Measurements from ENCODE around the gene CLSTN2. TPM values are rescaled to one million over a fixed set of nuclear protein-coding genes. Genes with fewer than 3 reads are reported as not detected.

Gene CLSTN2
- total RNA-seq, 1 experiment from 2014 or later: 0.68 TPM

GRCh38 chr3:140238646-140239314, 303.8 kb downstream of the CLSTN2 start:
- H3K23ac ChIP-seq (ENCODE audit: insufficient read length, low read depth, low read length): no peak overlapping the region
- no peak overlapping the region for H3K56ac ChIP-seq (ENCODE audit: insufficient read length, low read depth, low read length)
- H4K91ac ChIP-seq (ENCODE audit: insufficient read length, low read depth, low read length): no peak overlapping the region
- peaks cover 0 to 11% (median 2%) of the 10 kb centered on the region in 3 experiments; a peak in 5 of 7 replicates for H3K36me3 Mint-ChIP-seq (ENCODE audit: insufficient read depth in 1 of 3, low read depth in 3 of 3)
- H3K18ac ChIP-seq (ENCODE audit: insufficient read length, low read depth, low read length): no peak overlapping the region
- H4K20me1 ChIP-seq (ENCODE audit: control insufficient read depth, insufficient read depth, insufficient read length): no peaks in the 10 kb centered on the region
- H3K27ac Mint-ChIP-seq: no peak overlapping the region
- no peak overlapping the region for H2AK5ac ChIP-seq (ENCODE audit: insufficient read length, low read length)
- no peak overlapping the region for H3K4me2 ChIP-seq (ENCODE audit: insufficient read depth, insufficient read length, low read length)
- no peaks in the 10 kb centered on the region for H3K23me2 ChIP-seq (ENCODE audit: insufficient read length, low read depth, low read length, poor library complexity, severe bottlenecking)
- H3K4me1 ChIP-seq (ENCODE audit: insufficient read depth, low read length): no peaks in the 10 kb centered on the region
- H3K9me3 Mint-ChIP-seq: peaks cover 4 to 6% of the 10 kb centered on the region in 2 experiments
- no peaks in the 10 kb centered on the region for H3K9me3 ChIP-seq (ENCODE audit: control insufficient read depth, low read depth, low read length)
- TF ChIP-seq, protein P1, sequence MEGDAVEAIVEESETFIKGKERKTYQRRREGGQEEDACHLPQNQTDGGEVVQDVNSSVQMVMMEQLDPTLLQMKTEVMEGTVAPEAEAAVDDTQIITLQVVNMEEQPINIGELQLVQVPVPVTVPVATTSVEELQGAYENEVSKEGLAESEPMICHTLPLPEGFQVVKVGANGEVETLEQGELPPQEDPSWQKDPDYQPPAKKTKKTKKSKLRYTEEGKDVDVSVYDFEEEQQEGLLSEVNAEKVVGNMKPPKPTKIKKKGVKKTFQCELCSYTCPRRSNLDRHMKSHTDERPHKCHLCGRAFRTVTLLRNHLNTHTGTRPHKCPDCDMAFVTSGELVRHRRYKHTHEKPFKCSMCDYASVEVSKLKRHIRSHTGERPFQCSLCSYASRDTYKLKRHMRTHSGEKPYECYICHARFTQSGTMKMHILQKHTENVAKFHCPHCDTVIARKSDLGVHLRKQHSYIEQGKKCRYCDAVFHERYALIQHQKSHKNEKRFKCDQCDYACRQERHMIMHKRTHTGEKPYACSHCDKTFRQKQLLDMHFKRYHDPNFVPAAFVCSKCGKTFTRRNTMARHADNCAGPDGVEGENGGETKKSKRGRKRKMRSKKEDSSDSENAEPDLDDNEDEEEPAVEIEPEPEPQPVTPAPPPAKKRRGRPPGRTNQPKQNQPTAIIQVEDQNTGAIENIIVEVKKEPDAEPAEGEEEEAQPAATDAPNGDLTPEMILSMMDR (conservative IDR thresholded peaks at IDR 0.05): no peak
- no peak overlapping the region for H2BK12ac ChIP-seq (ENCODE audit: insufficient read length, low read depth, low read length)
- H2BK15ac ChIP-seq (ENCODE audit: low read depth, low read length): no peak overlapping the region
- no peak overlapping the region for H3K14ac ChIP-seq (ENCODE audit: insufficient read depth, low read length)
- H3K27me3 ChIP-seq (ENCODE audit: insufficient read depth, low read length): no peaks in the 10 kb centered on the region
- H3K27me3 Mint-ChIP-seq (ENCODE audit: low read depth): no peaks in the 10 kb centered on the region
- no peaks in the 10 kb centered on the region for H3K4me1 Mint-ChIP-seq
- no peak overlapping the region for H3T11ph ChIP-seq (ENCODE audit: low read length)
- no peak overlapping the region for H3K27ac ChIP-seq (ENCODE audit: insufficient read length, low read depth, low read length)
- no peak overlapping the region for H2BK120ac ChIP-seq (ENCODE audit: low read depth, low read length, poor library complexity, severe bottlenecking)
- no peak overlapping the region for H4K5ac ChIP-seq (ENCODE audit: insufficient read length, low read depth, low read length)
- H3K9ac ChIP-seq (ENCODE audit: extremely low read depth, insufficient read length, low read length): no peak overlapping the region
- no peak overlapping the region for H2BK5ac ChIP-seq (ENCODE audit: insufficient read length, low read length)
- H3K4me3 Mint-ChIP-seq: no peak overlapping the region
- H4K8ac ChIP-seq (replicated peaks; ENCODE audit: insufficient read length, low read depth, low read length): no peak overlapping the region
- WGBS (ENCODE audit: extremely low coverage, insufficient read length, low lambda C conversion rate): no CpG with 5 or more reads among the region's 2 CpGs
- H2BK20ac ChIP-seq (ENCODE audit: low read depth, low read length, poor library complexity, severe bottlenecking): no peak overlapping the region
- H3K79me1 ChIP-seq (ENCODE audit: insufficient read depth, low read depth, low read length, poor library complexity, severe bottlenecking): no peaks in the 10 kb centered on the region
- no peak overlapping the region for H2AFZ ChIP-seq (ENCODE audit: low read length)
- no peak overlapping the region for H3K4ac ChIP-seq (ENCODE audit: low read depth, low read length)
- H3K79me2 ChIP-seq (ENCODE audit: insufficient read depth, low read length): no peaks in the 10 kb centered on the region
- DNase-seq: no peak

Measured in H9 (cell line).